Measurements from ENCODE around the gene ALPL.

GRCh38 chr1:21625390-21626190, 116.4 kb downstream of the ALPL start:
- TF ChIP-seq CTCF (IDR thresholded peaks at IDR 0.05) (no peak), POLR2AphosphoS5 (IDR thresholded peaks at IDR 0.05) (peak; percentile 66)

Data from prostate gland (tissue), 2 donors.